GM19395 (cell line): Measurements from ENCODE around the gene DNAJC18.

ENCODE experiments used
- ATAC-seq: cut with Tn5 transposase; IDR thresholded peaks from one replicate; pipeline ENCODE4 v1.9.1; 2021; ENCODE audit warnings: mild to moderate bottlenecking, moderate library complexity; ENCODE audit not compliant: unreplicated experiment

Gene DNAJC18

DNA sequence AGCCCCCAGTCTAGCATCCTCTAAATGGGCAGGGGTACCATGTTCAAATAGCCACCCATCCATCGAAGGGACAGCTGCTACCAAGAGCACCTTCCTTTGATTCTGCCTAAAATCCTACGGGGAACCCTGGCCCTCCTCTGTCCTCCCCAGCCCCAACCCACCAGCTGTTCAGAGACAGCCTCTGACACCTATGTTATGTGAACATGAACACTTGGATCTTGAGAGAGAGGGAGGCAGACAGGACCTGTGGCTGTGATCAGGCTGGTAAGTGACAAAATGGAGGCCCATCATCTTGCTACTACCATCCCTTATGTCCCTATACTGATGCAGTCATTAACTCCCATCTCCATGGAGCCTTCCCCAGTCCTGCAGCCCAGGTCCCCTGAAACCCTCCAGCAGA, 64.4 kb downstream of the DNAJC18 start:
- ATAC-seq = no peak

DNA sequence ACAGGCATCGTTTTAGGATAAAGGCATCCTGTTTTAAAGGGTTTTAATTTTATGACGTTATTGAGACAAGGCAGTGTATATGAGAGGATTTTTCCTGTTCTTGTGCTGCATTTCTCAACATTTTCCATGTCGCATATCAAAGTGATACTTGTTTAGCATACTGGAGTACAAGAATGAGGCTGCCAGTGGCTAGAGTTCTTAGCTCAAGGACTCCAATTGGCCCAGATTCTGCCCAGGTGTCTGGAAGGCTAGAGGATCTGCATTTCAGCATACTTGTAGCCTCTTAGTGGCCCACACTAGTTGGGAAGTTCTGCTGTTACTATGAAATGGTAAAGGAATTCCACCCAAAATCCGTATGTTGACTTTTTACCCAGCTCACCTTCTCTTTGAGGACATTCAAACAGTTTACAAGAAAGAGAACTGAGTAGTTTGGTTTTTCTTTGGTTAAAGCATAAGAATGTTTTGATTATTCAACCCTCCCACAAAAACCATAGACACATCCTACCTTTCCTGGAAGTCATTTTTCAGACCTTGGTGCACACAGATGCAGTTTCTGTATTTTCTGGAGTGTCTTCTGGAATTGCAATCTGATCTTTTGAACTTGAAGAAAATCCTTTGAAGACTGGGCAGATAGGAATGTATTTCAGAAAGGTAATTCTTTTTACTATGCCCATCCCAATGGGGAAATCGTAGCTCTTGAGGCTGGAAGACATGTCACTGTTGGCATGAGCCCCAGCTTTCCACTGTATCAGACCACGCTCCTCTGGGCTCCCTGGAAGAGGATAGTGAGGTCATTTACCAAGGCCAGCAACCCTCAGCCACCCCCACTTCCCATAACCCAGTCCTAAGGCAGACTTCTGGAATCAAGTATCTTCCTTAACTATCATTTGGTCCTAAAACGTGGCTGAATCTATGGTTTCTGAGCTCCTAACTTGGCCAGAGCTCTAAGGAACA, 67.6 kb downstream of the DNAJC18 start:
- ATAC-seq = no peak

DNA sequence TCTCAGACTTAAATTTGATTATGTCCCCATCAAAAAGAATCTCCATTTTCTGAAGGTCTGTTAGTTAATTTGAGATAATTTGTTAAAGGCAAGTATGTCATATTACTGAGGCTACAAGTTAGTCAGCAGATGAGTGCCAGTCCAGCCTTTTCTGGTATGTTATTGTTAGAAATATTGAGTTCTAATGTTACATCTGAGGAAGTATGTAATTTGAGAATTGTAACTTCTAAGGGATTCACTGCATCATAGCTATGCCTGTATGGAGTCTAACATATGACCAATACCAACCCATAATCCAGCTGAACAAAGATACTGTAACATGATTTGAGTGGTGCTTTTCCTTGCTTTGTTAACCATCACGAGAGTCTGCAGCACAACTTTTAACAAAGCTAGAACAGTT, 70.1 kb downstream of the DNAJC18 start:
- ATAC-seq = no peak

- no peak for ATAC-seq
Measured at GRCh38 chr5:139368613-139369012, 70.7 kb downstream of the DNAJC18 start.

GRCh38 chr5:139364466-139364865, 74.9 kb downstream of the DNAJC18 start:
- no peak for ATAC-seq

DNA sequence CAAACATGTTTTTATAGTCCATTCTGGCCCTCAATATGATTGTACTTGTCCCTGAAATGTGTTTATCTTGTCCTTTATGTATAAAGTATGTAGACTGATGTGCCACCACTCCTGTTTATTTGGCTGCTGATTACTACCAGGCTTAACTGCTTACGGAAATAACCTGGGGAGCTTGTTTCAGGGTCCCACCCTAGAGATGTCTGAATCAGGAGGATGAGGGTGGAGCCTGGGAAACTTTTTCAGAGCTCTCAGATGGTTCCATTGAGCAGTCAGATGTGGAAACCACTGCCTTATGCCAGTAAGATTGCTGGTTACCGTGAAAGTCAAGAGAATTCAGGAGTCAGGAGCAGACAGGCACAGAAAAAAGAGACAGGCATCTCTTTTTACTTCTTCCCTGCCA, 75.4 kb downstream of the DNAJC18 start:
- no peak for ATAC-seq

GRCh38 chr5:139361835-139362429, 77.4 kb downstream of the DNAJC18 start:
- ATAC-seq = no peak

GRCh38 chr5:139360384-139360783, 78.9 kb downstream of the DNAJC18 start:
- ATAC-seq = no peak
